Smooth muscle cell (in vitro differentiated cells): Measurements from ENCODE around the gene COL25A1. TPM values are rescaled to one million over a fixed set of nuclear protein-coding genes. Genes with fewer than 3 reads are reported as not detected.
A peak's percentile ranks its signal among the peaks of the same experiment; 100 is the strongest.

Experiments
- DNase-seq: peaks from one replicate; lab custom pipeline; 2025; ENCODE audit not compliant: unreplicated experiment; lab: John Stamatoyannopoulos, UW
- H2AFZ ChIP-seq: fragments of 200-600 bp; sonication (generic); 2 replicates; pipeline ENCODE4 v1.6.0; 2016; ENCODE audit warnings: antibody characterized with exemption, low read depth, mild to moderate bottlenecking
- H3F3A ChIP-seq: fragments of 200-600 bp; sonication (generic); 2 replicates; pipeline ENCODE4 v1.6.0; 2017; ENCODE audit warnings: antibody characterized with exemption, low read depth
- H3K27ac ChIP-seq: fragments of 200-600 bp; sonication (generic); 2 replicates; pipeline ENCODE4 v1.5.1; 2016; ENCODE audit warnings: low read depth, mild to moderate bottlenecking
- H3K27me3 ChIP-seq: fragments of 200-600 bp; sonication (generic); 2 replicates; pipeline ENCODE4 v1.6.1; 2016; ENCODE audit warnings: low read depth, mild to moderate bottlenecking
- H3K36me3 ChIP-seq: fragments of 200-600 bp; sonication (generic); 2 replicates; pipeline ENCODE4 v1.5.1; 2016; ENCODE audit warnings: low read depth
- H3K4me1 ChIP-seq: fragments of 200-600 bp; sonication (generic); 2 replicates; pipeline ENCODE4 v1.5.1; 2016; ENCODE audit warnings: low read depth
- H3K4me2 ChIP-seq: fragments of 200-600 bp; sonication (generic); 2 replicates; pipeline ENCODE4 v1.6.0; 2016; ENCODE audit warnings: mild to moderate bottlenecking
- H3K4me3 ChIP-seq: fragments of 200-600 bp; sonication (generic); 2 replicates; pipeline ENCODE4 v1.5.1; 2016; ENCODE audit warnings: mild to moderate bottlenecking
- H3K79me2 ChIP-seq: fragments of 200-600 bp; sonication (generic); 2 replicates; pipeline ENCODE4 v1.6.0; 2016; ENCODE audit warnings: low read depth, mild to moderate bottlenecking
- H3K9ac ChIP-seq: fragments of 200-600 bp; sonication (generic); 2 replicates; pipeline ENCODE4 v1.6.0; 2016; ENCODE audit warnings: low read depth
- H3K9me3 ChIP-seq: fragments of 200-600 bp; sonication (generic); replicated peaks from 2 replicates; pipeline ENCODE4 v1.5.1; 2016; ENCODE audit warnings: low read depth
- H4K20me1 ChIP-seq: fragments of 200-600 bp; sonication (generic); 2 replicates; pipeline ENCODE4 v1.6.0; 2016; ENCODE audit warnings: low read depth
- CTCF ChIP-seq: fragments of 200-600 bp; sonication (generic); IDR thresholded peaks from 2 replicates; pipeline ENCODE4 v1.5.1; 2017; ENCODE audit warnings: borderline replicate concordance, mild to moderate bottlenecking, antibody characterized with exemption; ENCODE audit not compliant: insufficient read depth, poor library complexity, severe bottlenecking
- WGBS: methylation state at CpG from one replicate; pipeline ENCODE4 v1.1.7; 2016; ENCODE audit warnings: low lambda C conversion rate; 5-methylcytosine and 5-hydroxymethylcytosine counted together
- polyA plus RNA-seq: library from polyadenylated mRNA; unstranded; fragments of >200 nt; fragmentation: Nextera tagmentation; extraction: Ambion mirVana; gene quantifications from 2 replicates; pipeline ENCODE4 v1.2.1, GENCODE V29; 2016
- total RNA-seq: library from RNA; depleted of rRNA; stranded (reverse); fragments of >200 nt; gene quantifications from 2 replicates; pipeline ENCODE4 v1.2.3, GENCODE V29; 2014

Gene COL25A1
- total and polyA plus RNA-seq, 2 experiments from 2014 or later: 2.9 to 4.7 TPM

GRCh38 chr4:109032671-109033070 is 269.8 kb downstream of the COL25A1 start:
- TF ChIP-seq CTCF: no peak
- no peak overlapping the region for H3K27ac ChIP-seq
- H3K27me3 ChIP-seq: no peaks in the 10 kb centered on the region
- H2AFZ ChIP-seq: no peak overlapping the region
- H3K9me3 ChIP-seq: no peaks in the 10 kb centered on the region
- no peaks in the 10 kb centered on the region for H4K20me1 ChIP-seq
- no peaks in the 10 kb centered on the region for H3F3A ChIP-seq
- H3K4me2 ChIP-seq: no peak overlapping the region
- 92% methylated on average over 5 of the region's 5 CpGs for WGBS
- H3K4me3 ChIP-seq: no peak overlapping the region
- H3K4me1 ChIP-seq: no peaks in the 10 kb centered on the region
- no peak for DNase-seq
- no peaks in the 10 kb centered on the region for H3K79me2 ChIP-seq
- no peaks in the 10 kb centered on the region for H3K36me3 ChIP-seq
- H3K9ac ChIP-seq: no peak overlapping the region

- H3K27ac ChIP-seq: no peak overlapping the region
- no peak overlapping the region for H3K9ac ChIP-seq
- H3K79me2 ChIP-seq: no peaks in the 10 kb centered on the region
- no peaks in the 10 kb centered on the region for H3F3A ChIP-seq
- H4K20me1 ChIP-seq: no peaks in the 10 kb centered on the region
- H2AFZ ChIP-seq: no peak overlapping the region
- H3K9me3 ChIP-seq: no peaks in the 10 kb centered on the region
- H3K27me3 ChIP-seq: no peaks in the 10 kb centered on the region
- no peaks in the 10 kb centered on the region for H3K36me3 ChIP-seq
- DNase-seq: no peak
- H3K4me1 ChIP-seq: no peaks in the 10 kb centered on the region
- no peak overlapping the region for H3K4me3 ChIP-seq
- TF ChIP-seq CTCF: no peak
- H3K4me2 ChIP-seq: no peak overlapping the region
- WGBS: 85% methylated on average over 4 of the region's 4 CpGs
These were observed 272.5 kb downstream of the COL25A1 start for GRCh38 chr4:109029987-109030386.

GRCh38 chr4:109027016-109027500 is 275.4 kb downstream of the COL25A1 start:
- no peaks in the 10 kb centered on the region for H3K4me1 ChIP-seq
- 88% methylated on average over 5 of the region's 5 CpGs for WGBS
- no peaks in the 10 kb centered on the region for H3K79me2 ChIP-seq
- no peak overlapping the region for H3K4me3 ChIP-seq
- peak overlapping the region; percentile 59 for H3K4me2 ChIP-seq
- no peaks in the 10 kb centered on the region for H3K27me3 ChIP-seq
- no peaks in the 10 kb centered on the region for H4K20me1 ChIP-seq
- TF ChIP-seq CTCF: no peak
- peak overlapping the region; percentile 46 for H2AFZ ChIP-seq
- H3K9me3 ChIP-seq: no peaks in the 10 kb centered on the region
- no peak overlapping the region for H3K27ac ChIP-seq
- H3K36me3 ChIP-seq: no peaks in the 10 kb centered on the region
- no peak overlapping the region for H3K9ac ChIP-seq
- H3F3A ChIP-seq: no peaks in the 10 kb centered on the region
- DNase-seq: no peak

- no peak overlapping the region for H3K27ac ChIP-seq
- peak overlapping the region; percentile 59 for H3K4me2 ChIP-seq
- no peak overlapping the region for H3K9ac ChIP-seq
- no peaks in the 10 kb centered on the region for H4K20me1 ChIP-seq
- no peaks in the 10 kb centered on the region for H3K79me2 ChIP-seq
- WGBS: 70% methylated on average over 4 of the region's 4 CpGs
- peak overlapping the region; percentile 46 for H2AFZ ChIP-seq
- H3K27me3 ChIP-seq: no peaks in the 10 kb centered on the region
- H3K4me1 ChIP-seq: no peaks in the 10 kb centered on the region
- no peaks in the 10 kb centered on the region for H3F3A ChIP-seq
- no peaks in the 10 kb centered on the region for H3K36me3 ChIP-seq
- no peak overlapping the region for H3K4me3 ChIP-seq
- no peaks in the 10 kb centered on the region for H3K9me3 ChIP-seq
- no peak for DNase-seq
- no peak for TF ChIP-seq CTCF
These were observed 275.9 kb downstream of the COL25A1 start for GRCh38 chr4:109026588-109026987.
